SK-N-SH (cell line): ENCODE measurements around the gene GMFB.

Experiments used
- MAX ChIP-seq: IDR thresholded peaks from 2 replicates; pipeline ENCODE4 v1.4.0; 2012; ENCODE audit warnings: low read depth
- POLR2AphosphoS5 ChIP-seq: IDR thresholded peaks from 2 replicates; pipeline ENCODE4 v1.6.1; 2012; ENCODE audit warnings: low read depth, low read length
- RAD21 ChIP-seq: IDR thresholded peaks from 2 replicates; pipeline ENCODE4 v1.6.1; 2012; ENCODE audit warnings: mild to moderate bottlenecking, low read length
- RFX5 ChIP-seq: IDR thresholded peaks from 2 replicates; pipeline ENCODE4 v1.6.1; 2012; ENCODE audit warnings: mild to moderate bottlenecking, improper control_type of control experiment, low read length
- YY1 ChIP-seq: IDR thresholded peaks from 2 replicates; pipeline ENCODE4 v1.4.0; 2012; ENCODE audit warnings: low read depth, mild to moderate bottlenecking
- ZBTB33 ChIP-seq: IDR thresholded peaks from 2 replicates; pipeline ENCODE4 v1.4.0; 2012; ENCODE audit warnings: low read depth, borderline replicate concordance

- TF ChIP-seq RAD21: no peak
- TF ChIP-seq RFX5: no peak
- TF ChIP-seq YY1: no peak
- TF ChIP-seq POLR2AphosphoS5: no peak
- no peak for TF ChIP-seq MAX
- TF ChIP-seq ZBTB33: no peak
Measured at GRCh38 chr14:54483073-54483745, 5.6 kb downstream of the GMFB start.
